HL-60 (cell line): ENCODE data around the gene NFASC.

Experiments used
- DNase-seq, 2 experiments: peaks; one replicate each; pipeline ENCODE4 v3.0.0-alpha.2; 2010 to 2020; ENCODE audit warnings: low read depth in 1 of 2, low spot score in 1 of 2
- H3K27ac ChIP-seq: fragments of 250-450 bp; sonication (Bioruptor Pico); replicated peaks from 2 replicates; pipeline ENCODE4 v1.5.1; 2020; ENCODE audit warnings: mild to moderate bottlenecking, moderate library complexity
- H3K27me3 ChIP-seq: fragments of 250-450 bp; sonication (Bioruptor Pico); 2 replicates; pipeline ENCODE4 v1.5.1; 2021; ENCODE audit warnings: mild to moderate bottlenecking, moderate library complexity; ENCODE audit not compliant: insufficient read depth, poor library complexity, severe bottlenecking
- H3K4me3 ChIP-seq: replicated peaks from 2 replicates; pipeline ENCODE4 v1.5.1; 2011; ENCODE audit warnings: mild to moderate bottlenecking, control low read depth, low read length; ENCODE audit not compliant: insufficient read depth
- CTCF ChIP-seq: IDR thresholded peaks from one replicate; pipeline ENCODE4 v1.5.1; 2011; ENCODE audit warnings: low read length, control low read depth, inconsistent platforms; ENCODE audit not compliant: insufficient read depth
- GABPA ChIP-seq: IDR thresholded peaks from 2 replicates; pipeline ENCODE4 v1.6.1; 2012; ENCODE audit warnings: low read depth
- POLR2AphosphoS5 ChIP-seq: IDR thresholded peaks from 2 replicates; pipeline ENCODE4 v1.6.1; 2012; ENCODE audit warnings: low read depth
- SPI1 ChIP-seq: IDR thresholded peaks from 2 replicates; pipeline ENCODE4 v1.6.1; 2012; ENCODE audit warnings: low read depth, mild to moderate bottlenecking, borderline replicate concordance
- TF ChIP-seq, protein P1 (sequence below): IDR thresholded peaks from 2 replicates; pipeline ENCODE4 v1.6.1; 2012; ENCODE audit warnings: low read depth; ENCODE audit not compliant: insufficient replicate concordance

The NFASC gene

GRCh38 chr1:205030896-205031295 is 160.2 kb downstream of the NFASC start:
- Histone ChIP-seq H3K27me3 (no peaks in the 10 kb centered on the region), H3K27ac (no peak overlapping the region), H3K4me3 (no peak overlapping the region)
- DNase-seq = no peak
- TF ChIP-seq GABPA = no peak
- TF ChIP-seq, protein P1, sequence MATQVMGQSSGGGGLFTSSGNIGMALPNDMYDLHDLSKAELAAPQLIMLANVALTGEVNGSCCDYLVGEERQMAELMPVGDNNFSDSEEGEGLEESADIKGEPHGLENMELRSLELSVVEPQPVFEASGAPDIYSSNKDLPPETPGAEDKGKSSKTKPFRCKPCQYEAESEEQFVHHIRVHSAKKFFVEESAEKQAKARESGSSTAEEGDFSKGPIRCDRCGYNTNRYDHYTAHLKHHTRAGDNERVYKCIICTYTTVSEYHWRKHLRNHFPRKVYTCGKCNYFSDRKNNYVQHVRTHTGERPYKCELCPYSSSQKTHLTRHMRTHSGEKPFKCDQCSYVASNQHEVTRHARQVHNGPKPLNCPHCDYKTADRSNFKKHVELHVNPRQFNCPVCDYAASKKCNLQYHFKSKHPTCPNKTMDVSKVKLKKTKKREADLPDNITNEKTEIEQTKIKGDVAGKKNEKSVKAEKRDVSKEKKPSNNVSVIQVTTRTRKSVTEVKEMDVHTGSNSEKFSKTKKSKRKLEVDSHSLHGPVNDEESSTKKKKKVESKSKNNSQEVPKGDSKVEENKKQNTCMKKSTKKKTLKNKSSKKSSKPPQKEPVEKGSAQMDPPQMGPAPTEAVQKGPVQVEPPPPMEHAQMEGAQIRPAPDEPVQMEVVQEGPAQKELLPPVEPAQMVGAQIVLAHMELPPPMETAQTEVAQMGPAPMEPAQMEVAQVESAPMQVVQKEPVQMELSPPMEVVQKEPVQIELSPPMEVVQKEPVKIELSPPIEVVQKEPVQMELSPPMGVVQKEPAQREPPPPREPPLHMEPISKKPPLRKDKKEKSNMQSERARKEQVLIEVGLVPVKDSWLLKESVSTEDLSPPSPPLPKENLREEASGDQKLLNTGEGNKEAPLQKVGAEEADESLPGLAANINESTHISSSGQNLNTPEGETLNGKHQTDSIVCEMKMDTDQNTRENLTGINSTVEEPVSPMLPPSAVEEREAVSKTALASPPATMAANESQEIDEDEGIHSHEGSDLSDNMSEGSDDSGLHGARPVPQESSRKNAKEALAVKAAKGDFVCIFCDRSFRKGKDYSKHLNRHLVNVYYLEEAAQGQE = no peak

DNA sequence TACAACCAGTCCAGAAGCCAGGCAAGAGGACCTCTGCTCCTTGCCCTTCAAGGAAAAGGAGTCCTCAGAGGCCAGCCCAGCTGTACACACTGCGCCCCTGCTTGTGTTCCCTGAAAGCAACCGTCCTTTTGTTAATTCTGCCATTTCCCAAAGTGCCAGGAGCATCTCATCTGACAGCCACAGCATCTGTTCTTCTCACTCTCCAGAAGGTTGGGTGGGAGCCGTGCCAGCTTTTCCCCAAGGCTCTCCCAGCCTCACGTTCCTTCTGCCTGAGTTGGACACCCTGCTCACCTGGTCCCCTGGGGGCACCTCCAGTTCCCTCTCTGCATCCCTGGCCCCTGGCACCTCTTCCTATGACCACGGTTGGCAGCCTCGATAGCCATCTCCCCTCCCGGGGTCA is 161.8 kb downstream of the NFASC start:
- TF ChIP-seq, protein P1 = no peak
- TF ChIP-seq POLR2AphosphoS5 = no peak
- TF ChIP-seq CTCF = no peak
- TF ChIP-seq SPI1 = no peak
- no peak for TF ChIP-seq GABPA
- no peak overlapping the region for H3K27ac ChIP-seq
- H3K4me3 ChIP-seq = no peak overlapping the region
- DNase-seq = no peak
- H3K27me3 ChIP-seq = no peaks in the 10 kb centered on the region

DNA sequence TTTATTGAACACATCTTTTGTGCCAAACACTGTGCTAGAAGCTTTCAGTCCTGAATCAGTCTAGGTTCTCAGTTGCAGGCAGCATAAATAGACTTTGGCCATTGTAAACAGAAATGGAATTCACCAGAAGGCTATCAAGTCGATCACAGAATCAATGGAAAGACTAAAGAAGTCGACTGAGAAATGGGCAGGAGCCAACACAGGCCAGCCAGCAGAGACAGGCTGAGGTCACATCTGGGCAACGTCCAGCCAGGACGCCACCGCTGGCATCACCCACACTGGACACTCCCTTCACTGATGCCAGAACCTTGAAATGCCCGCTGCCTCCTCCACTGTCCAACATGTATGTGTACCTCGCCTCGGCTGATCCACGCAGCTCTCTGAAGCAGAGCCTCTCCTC is 166.9 kb downstream of the NFASC start:
- H3K4me3 ChIP-seq = no peak overlapping the region
- no peak overlapping the region for H3K27ac ChIP-seq
- H3K27me3 ChIP-seq = peaks cover 13% of the 10 kb centered on the region
- DNase-seq = no peak
- TF ChIP-seq GABPA (no peak), CTCF (no peak), POLR2AphosphoS5 (no peak), SPI1 (no peak)
- TF ChIP-seq, protein P1 = no peak

- no peak for TF ChIP-seq SPI1
- no peak for TF ChIP-seq CTCF
- TF ChIP-seq POLR2AphosphoS5 = no peak
- TF ChIP-seq GABPA = no peak
- TF ChIP-seq, protein P1 = no peak
- no peak for DNase-seq
- H3K27me3 ChIP-seq = peaks cover 17% of the 10 kb centered on the region
- H3K4me3 ChIP-seq = no peak overlapping the region
- no peak overlapping the region for H3K27ac ChIP-seq
These were observed 167.6 kb downstream of the NFASC start for GRCh38 chr1:205038132-205038786.
